ENCODE data around the gene EIF2A.

DNA sequence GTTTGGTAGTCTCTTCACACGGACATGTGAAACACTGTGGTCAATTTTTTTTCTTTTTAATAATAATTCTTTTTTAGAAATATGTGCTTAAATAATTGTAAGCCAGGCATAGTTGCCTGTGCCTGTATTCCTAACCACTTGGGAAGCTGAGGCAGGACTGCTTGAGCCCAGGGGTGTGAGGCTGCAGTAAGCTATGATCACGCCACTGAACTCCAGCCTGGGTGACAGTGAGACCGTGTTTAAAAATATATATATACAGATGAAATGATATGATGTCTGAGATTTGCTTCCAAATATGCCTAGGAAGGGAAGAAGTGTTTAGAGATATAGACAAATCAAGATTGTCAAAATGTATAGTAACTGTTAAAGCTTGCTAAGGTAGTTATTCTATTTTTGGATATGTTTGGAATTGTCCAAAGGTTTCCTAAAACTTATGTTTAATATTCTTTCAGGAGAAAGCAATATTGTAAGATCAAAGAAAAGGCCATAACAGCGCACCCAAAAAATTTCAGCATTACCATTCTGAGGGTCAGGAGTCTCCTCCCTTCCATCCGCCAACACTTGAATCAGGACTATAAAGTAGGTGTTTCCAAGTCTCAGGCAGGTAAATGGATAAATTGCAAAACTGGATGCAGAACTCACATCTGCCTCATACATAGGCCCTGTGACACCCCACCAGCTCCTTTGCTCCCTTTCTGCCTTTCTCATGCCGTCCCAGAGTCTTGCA, 56.0 kb downstream of the EIF2A start:
- TF ChIP-seq, protein P1, sequence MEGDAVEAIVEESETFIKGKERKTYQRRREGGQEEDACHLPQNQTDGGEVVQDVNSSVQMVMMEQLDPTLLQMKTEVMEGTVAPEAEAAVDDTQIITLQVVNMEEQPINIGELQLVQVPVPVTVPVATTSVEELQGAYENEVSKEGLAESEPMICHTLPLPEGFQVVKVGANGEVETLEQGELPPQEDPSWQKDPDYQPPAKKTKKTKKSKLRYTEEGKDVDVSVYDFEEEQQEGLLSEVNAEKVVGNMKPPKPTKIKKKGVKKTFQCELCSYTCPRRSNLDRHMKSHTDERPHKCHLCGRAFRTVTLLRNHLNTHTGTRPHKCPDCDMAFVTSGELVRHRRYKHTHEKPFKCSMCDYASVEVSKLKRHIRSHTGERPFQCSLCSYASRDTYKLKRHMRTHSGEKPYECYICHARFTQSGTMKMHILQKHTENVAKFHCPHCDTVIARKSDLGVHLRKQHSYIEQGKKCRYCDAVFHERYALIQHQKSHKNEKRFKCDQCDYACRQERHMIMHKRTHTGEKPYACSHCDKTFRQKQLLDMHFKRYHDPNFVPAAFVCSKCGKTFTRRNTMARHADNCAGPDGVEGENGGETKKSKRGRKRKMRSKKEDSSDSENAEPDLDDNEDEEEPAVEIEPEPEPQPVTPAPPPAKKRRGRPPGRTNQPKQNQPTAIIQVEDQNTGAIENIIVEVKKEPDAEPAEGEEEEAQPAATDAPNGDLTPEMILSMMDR (IDR thresholded peaks at IDR 0.05): no peak
- TF ChIP-seq POLR2A (IDR thresholded peaks at IDR 0.05): no peak
